8988T (cell line): ENCODE measurements around the gene TMEM139.

Source experiments
- DNase-seq: peaks from one replicate; pipeline ENCODE4 v3.0.0; 2011

TMEM139 gene

GRCh38 chr7:143329471-143330170 is 44.9 kb downstream of the TMEM139 start:
- DNase-seq, result no peak

- DNase-seq, result no peak
Observed at GRCh38 chr7:143331179-143331801, 46.5 kb downstream of the TMEM139 start.

GRCh38 chr7:143334244-143334643 is 49.5 kb downstream of the TMEM139 start:
- no peak for DNase-seq

GRCh38 chr7:143337216-143337615 is 52.5 kb downstream of the TMEM139 start:
- DNase-seq, result no peak
